H1 (cell line): ENCODE results near the gene SPTB. TPM values are rescaled to one million over a fixed set of nuclear protein-coding genes. Genes with fewer than 3 reads are reported as not detected.

Source experiments
- BCL11A ChIP-seq, 2 experiments: IDR thresholded peaks; one replicate each; pipeline ENCODE4 v1.6.1; 2011; ENCODE audit warnings: low read depth in 2 of 2, low read length in 2 of 2, mild to moderate bottlenecking in 2 of 2
- CTBP2 ChIP-seq: IDR thresholded peaks from 2 replicates; pipeline ENCODE4 v1.7.0; 2011; ENCODE audit warnings: borderline replicate concordance, mild to moderate bottlenecking, moderate library complexity, mixed read lengths, low read length; ENCODE audit not compliant: insufficient read depth, insufficient read length
- GABPA ChIP-seq: IDR thresholded peaks from 2 replicates; pipeline ENCODE4 v1.6.1; 2011; ENCODE audit warnings: mild to moderate bottlenecking, low read length, moderate library complexity, borderline replicate concordance; ENCODE audit not compliant: insufficient read depth
- KDM5A ChIP-seq: fragments of 200-600 bp; IDR thresholded peaks from 2 replicates; pipeline ENCODE4 v1.7.1; 2012; ENCODE audit warnings: mild to moderate bottlenecking, low read length, inconsistent platforms, mixed read lengths
- TEAD4 ChIP-seq: IDR thresholded peaks from 2 replicates; pipeline ENCODE4 v1.6.1; 2012; ENCODE audit warnings: low read depth, low read length, inconsistent platforms, mixed read lengths
- YY1 ChIP-seq: IDR thresholded peaks from 2 replicates; pipeline ENCODE4 v1.6.1; 2011; ENCODE audit warnings: low read depth, mild to moderate bottlenecking, low read length
- polyA plus RNA-seq, 7 experiments: library from polyadenylated mRNA; depleted of rRNA in 3 of 7; stranded (reverse) in 5 of 7; unstranded in 2 of 7; fragments of >200 nt in 5 of 7; fragments of 200-250 nt in 2 of 7; gene quantifications; 1 replicate in 5 of 7; 2 replicates in 1 of 7; 4 replicates in 1 of 7; pipeline versions ENCODE4 v1.2.1 to v1.2.3, GENCODE V29; 2011 to 2013; ENCODE audit warnings: missing spikeins in 2 of 7, mixed read lengths in 2 of 7
- total RNA-seq: library from RNA; stranded (reverse); fragmentation: NEBNext Ultra II Directional; extraction: Animal tissue kit (Norgen Biotek cat#: 25700); gene quantifications from 2 replicates; pipeline ENCODE4 v1.2.1, GENCODE V29; 2021
- TF ChIP-seq, protein P1 (sequence below): fragments of 300-600 bp; sonication (generic); IDR thresholded peaks from 2 replicates; pipeline ENCODE4 v1.7.1; 2012; ENCODE audit warnings: low read length, moderate library complexity, mild to moderate bottlenecking, inconsistent platforms; ENCODE audit not compliant: insufficient replicate concordance
- TF ChIP-seq, protein P2 (sequence below): IDR thresholded peaks from 2 replicates; pipeline ENCODE4 v1.6.1; 2011; ENCODE audit warnings: low read depth, mild to moderate bottlenecking, low read length; ENCODE audit not compliant: insufficient read depth
- TF ChIP-seq, protein P3 (sequence below): IDR thresholded peaks from 2 replicates; pipeline ENCODE4 v1.6.1; 2011; ENCODE audit warnings: low read length, improper control_type of control experiment

The SPTB gene
- total and polyA plus RNA-seq, 2 of the 8 experiments (the other 6 are each of a cell fraction or from before 2014, with no cell fraction given), result 0.30 to 2.4 TPM

DNA sequence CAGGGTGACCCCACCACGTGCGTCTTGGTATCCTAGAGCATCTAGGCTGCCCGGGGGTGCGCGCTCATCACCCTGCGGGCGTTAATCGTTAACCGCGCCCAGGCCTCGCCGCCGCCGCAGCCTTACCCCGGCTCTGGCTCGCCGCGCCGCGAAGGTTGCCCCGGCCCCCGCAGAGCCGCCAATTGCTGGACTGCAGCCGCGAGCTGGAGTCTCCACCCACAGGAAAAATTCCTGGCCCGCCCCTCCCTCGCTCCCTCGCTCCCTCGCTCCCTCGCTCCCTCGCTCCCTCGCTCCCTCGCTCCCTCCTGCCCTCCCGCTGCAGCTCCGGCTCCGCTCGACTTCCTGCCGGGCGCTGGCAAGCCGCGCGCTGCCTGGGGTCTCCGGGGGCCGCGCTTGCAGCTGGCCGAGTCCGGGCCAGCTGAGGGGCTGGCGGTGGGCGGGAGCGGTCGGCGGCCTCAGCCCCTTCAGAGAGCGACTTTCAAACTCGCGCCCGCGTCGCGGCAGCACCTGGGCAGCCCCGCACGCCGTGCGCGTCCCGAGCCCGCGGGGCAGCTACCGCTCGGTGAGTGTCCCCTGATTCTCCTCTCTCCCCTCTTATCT, 175.5 kb downstream of the SPTB start, which contains the start of gene PLEKHG3 (continued):
- TF ChIP-seq, protein P1, sequence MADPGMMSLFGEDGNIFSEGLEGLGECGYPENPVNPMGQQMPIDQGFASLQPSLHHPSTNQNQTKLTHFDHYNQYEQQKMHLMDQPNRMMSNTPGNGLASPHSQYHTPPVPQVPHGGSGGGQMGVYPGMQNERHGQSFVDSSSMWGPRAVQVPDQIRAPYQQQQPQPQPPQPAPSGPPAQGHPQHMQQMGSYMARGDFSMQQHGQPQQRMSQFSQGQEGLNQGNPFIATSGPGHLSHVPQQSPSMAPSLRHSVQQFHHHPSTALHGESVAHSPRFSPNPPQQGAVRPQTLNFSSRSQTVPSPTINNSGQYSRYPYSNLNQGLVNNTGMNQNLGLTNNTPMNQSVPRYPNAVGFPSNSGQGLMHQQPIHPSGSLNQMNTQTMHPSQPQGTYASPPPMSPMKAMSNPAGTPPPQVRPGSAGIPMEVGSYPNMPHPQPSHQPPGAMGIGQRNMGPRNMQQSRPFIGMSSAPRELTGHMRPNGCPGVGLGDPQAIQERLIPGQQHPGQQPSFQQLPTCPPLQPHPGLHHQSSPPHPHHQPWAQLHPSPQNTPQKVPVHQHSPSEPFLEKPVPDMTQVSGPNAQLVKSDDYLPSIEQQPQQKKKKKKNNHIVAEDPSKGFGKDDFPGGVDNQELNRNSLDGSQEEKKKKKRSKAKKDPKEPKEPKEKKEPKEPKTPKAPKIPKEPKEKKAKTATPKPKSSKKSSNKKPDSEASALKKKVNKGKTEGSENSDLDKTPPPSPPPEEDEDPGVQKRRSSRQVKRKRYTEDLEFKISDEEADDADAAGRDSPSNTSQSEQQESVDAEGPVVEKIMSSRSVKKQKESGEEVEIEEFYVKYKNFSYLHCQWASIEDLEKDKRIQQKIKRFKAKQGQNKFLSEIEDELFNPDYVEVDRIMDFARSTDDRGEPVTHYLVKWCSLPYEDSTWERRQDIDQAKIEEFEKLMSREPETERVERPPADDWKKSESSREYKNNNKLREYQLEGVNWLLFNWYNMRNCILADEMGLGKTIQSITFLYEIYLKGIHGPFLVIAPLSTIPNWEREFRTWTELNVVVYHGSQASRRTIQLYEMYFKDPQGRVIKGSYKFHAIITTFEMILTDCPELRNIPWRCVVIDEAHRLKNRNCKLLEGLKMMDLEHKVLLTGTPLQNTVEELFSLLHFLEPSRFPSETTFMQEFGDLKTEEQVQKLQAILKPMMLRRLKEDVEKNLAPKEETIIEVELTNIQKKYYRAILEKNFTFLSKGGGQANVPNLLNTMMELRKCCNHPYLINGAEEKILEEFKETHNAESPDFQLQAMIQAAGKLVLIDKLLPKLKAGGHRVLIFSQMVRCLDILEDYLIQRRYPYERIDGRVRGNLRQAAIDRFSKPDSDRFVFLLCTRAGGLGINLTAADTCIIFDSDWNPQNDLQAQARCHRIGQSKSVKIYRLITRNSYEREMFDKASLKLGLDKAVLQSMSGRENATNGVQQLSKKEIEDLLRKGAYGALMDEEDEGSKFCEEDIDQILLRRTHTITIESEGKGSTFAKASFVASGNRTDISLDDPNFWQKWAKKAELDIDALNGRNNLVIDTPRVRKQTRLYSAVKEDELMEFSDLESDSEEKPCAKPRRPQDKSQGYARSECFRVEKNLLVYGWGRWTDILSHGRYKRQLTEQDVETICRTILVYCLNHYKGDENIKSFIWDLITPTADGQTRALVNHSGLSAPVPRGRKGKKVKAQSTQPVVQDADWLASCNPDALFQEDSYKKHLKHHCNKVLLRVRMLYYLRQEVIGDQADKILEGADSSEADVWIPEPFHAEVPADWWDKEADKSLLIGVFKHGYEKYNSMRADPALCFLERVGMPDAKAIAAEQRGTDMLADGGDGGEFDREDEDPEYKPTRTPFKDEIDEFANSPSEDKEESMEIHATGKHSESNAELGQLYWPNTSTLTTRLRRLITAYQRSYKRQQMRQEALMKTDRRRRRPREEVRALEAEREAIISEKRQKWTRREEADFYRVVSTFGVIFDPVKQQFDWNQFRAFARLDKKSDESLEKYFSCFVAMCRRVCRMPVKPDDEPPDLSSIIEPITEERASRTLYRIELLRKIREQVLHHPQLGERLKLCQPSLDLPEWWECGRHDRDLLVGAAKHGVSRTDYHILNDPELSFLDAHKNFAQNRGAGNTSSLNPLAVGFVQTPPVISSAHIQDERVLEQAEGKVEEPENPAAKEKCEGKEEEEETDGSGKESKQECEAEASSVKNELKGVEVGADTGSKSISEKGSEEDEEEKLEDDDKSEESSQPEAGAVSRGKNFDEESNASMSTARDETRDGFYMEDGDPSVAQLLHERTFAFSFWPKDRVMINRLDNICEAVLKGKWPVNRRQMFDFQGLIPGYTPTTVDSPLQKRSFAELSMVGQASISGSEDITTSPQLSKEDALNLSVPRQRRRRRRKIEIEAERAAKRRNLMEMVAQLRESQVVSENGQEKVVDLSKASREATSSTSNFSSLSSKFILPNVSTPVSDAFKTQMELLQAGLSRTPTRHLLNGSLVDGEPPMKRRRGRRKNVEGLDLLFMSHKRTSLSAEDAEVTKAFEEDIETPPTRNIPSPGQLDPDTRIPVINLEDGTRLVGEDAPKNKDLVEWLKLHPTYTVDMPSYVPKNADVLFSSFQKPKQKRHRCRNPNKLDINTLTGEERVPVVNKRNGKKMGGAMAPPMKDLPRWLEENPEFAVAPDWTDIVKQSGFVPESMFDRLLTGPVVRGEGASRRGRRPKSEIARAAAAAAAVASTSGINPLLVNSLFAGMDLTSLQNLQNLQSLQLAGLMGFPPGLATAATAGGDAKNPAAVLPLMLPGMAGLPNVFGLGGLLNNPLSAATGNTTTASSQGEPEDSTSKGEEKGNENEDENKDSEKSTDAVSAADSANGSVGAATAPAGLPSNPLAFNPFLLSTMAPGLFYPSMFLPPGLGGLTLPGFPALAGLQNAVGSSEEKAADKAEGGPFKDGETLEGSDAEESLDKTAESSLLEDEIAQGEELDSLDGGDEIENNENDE, result no peak
- TF ChIP-seq, protein P2, sequence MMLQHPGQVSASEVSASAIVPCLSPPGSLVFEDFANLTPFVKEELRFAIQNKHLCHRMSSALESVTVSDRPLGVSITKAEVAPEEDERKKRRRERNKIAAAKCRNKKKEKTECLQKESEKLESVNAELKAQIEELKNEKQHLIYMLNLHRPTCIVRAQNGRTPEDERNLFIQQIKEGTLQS, result no peak
- TF ChIP-seq BCL11A (IDR thresholded peaks at IDR 0.05; ENCODE audit: low read depth in 2 of 2, low read length in 2 of 2) (no peak), GABPA (no peak), KDM5A (no peak), CTBP2 (peak; percentile 63), TEAD4 (peak; percentile 85), YY1 (no peak)
- TF ChIP-seq, protein P3, sequence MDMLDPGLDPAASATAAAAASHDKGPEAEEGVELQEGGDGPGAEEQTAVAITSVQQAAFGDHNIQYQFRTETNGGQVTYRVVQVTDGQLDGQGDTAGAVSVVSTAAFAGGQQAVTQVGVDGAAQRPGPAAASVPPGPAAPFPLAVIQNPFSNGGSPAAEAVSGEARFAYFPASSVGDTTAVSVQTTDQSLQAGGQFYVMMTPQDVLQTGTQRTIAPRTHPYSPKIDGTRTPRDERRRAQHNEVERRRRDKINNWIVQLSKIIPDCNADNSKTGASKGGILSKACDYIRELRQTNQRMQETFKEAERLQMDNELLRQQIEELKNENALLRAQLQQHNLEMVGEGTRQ, result no peak
